Colonic mucosa (tissue), 4 donors: ENCODE data around the gene CRACR2B. TPM values are rescaled to one million over a fixed set of nuclear protein-coding genes. Genes with fewer than 3 reads are reported as not detected.

Experiments
- DNase-seq: peaks from one replicate; pipeline ENCODE4 v3.0.0-alpha.2; 2020
- H3K27ac ChIP-seq: fragments of 200-600 bp; one replicate; pipeline ENCODE4 v1.8.0; 2021
- H3K27me3 ChIP-seq: fragments of 200-600 bp; one replicate; pipeline ENCODE4 v1.8.0; 2021
- H3K36me3 ChIP-seq: fragments of 200-600 bp; one replicate; pipeline ENCODE4 v1.8.0; 2021
- H3K4me1 ChIP-seq: fragments of 200-600 bp; one replicate; pipeline ENCODE4 v1.8.0; 2021; ENCODE audit warnings: mild to moderate bottlenecking
- H3K4me3 ChIP-seq: fragments of 200-600 bp; one replicate; pipeline ENCODE4 v1.8.0; 2021
- H3K9ac ChIP-seq, 2 donors: one replicate each; pipeline ENCODE4 v1.7.0; 2013; ENCODE audit warnings: control low read depth in 2 of 2, low read depth in 2 of 2, low read length in 2 of 2
- H3K9me3 ChIP-seq: fragments of 200-600 bp; one replicate; pipeline ENCODE4 v1.8.0; 2021
- intact Hi-C: fragments of 100-400 bp; cut with DNase I; formaldehyde crosslinking; loops from one replicate; pipeline ENCODE4 v1.14.1; 2022
- total RNA-seq, 2 donors: library from RNA; stranded (reverse); fragmentation: NEBNext Ultra II Directional in 1 of 2; extraction: Animal tissue kit (Norgen Biotek cat#: 25700) in 1 of 2; gene quantifications; one replicate each; pipeline ENCODE4 v1.2.1, GENCODE V29; 2021
- TF ChIP-seq, protein P1 (sequence below): fragments of 200-600 bp; IDR thresholded peaks from one replicate; pipeline ENCODE4 v1.8.0; 2022; ENCODE audit warnings: antibody characterized with exemption, mild to moderate bottlenecking
- donor health status: healthy.
- donor health status: DM: no; HTN: no; CAD: no.
- donor health status: DM: no; HTN: no; CAD: no.

CRACR2B gene
- total RNA-seq, 2 donors from 2014 or later: 97.3 to 108 TPM

DNA sequence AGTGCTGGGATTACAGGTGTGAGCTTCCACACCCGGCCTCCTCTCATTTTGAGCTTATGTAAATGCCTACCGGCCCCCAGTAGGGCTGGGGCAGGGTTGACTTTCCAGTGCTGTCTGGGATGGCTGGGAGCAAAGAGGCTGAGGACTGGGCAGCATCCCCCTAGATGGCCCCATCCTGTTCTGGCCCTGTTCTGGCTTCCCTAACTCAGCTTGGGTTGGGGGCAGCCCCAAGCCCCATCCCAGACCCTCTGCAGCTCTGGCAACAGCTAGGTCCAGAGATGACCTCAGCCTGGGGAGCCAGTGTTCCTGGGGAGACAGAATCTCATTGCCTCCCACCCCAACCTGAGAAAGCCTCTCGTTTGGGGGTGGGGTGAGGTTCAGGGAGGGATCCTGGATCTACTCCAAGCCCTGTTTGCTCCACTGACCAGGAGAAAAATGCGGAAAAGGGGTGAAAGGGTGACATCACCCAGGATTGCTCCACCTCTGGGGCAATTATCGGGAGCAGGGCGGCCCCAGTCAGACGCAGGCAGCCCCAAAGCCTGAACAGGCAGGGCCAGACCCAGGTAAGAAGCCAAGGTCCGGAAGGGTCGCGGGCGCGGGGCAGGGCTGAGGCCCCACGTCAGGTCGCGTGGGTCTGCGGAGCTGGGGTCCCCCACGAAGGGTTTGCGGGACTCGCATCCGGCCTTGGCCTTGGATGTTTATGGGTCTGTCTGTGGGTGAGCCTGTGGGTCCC is 9.2 kb upstream of the CRACR2B start, which contains the start of gene PNPLA2:
Gene PNPLA2 (plus strand): TSS at position 519 of the 733 bp plus-strand sequence. CDS start 805 bp downstream, outside the sequence.
- Histone ChIP-seq H3K27me3 (no peaks in the 10 kb centered on the region), H3K27ac (peak within 1 kb of the TSS; percentile 98), H3K36me3 (peaks cover 1% of the 10 kb centered on the region), H3K4me3 (peak within 1 kb of the TSS; percentile 70), H3K9ac (peak within 1 kb of the TSS; percentile 83 to 93), H3K4me1 (peaks cover 25% of the 10 kb centered on the region), H3K9me3 (no peaks in the 10 kb centered on the region)
- TF ChIP-seq, protein P1, sequence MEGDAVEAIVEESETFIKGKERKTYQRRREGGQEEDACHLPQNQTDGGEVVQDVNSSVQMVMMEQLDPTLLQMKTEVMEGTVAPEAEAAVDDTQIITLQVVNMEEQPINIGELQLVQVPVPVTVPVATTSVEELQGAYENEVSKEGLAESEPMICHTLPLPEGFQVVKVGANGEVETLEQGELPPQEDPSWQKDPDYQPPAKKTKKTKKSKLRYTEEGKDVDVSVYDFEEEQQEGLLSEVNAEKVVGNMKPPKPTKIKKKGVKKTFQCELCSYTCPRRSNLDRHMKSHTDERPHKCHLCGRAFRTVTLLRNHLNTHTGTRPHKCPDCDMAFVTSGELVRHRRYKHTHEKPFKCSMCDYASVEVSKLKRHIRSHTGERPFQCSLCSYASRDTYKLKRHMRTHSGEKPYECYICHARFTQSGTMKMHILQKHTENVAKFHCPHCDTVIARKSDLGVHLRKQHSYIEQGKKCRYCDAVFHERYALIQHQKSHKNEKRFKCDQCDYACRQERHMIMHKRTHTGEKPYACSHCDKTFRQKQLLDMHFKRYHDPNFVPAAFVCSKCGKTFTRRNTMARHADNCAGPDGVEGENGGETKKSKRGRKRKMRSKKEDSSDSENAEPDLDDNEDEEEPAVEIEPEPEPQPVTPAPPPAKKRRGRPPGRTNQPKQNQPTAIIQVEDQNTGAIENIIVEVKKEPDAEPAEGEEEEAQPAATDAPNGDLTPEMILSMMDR: no peak
- DNase-seq: peak; percentile 73
- intact Hi-C loops: no loop called here

DNA sequence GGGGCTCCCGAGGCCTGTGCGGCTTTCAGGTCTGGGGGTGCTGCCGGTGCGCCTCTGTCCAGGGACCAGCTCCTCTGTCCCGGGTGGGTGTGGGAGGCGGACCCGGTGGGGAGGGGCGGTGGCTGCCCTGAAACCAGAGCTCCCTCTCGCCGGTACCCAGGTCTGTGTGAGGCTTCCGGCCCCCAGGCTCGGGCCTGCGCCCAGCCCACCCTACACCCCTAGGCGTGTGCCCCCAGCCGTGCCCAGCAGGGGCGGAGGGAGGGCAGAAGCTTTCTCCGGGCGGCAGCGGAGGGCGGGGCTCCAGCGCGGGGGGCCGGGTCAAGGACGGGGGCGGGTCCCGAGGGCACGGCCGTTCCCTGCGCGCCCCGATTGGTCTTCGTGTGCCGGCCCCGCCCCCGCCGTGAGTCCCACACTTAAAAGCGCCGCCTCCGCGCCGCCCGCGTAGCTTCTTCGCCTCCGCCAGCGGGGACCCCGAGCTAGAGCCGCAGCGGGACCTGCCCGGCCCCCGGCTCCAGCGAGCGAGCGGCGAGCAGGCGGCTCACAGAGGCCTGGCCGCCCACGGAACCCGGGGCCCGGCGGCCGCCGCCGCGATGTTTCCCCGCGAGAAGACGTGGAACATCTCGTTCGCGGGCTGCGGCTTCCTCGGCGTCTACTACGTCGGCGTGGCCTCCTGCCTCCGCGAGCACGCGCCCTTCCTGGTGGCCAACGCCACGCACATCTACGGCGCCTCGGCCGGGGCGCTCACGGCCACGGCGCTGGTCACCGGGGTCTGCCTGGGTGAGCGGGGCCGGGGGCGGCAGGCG is 8.4 kb upstream of the CRACR2B start:
- peak overlapping the region; percentile 83 to 93 for H3K9ac ChIP-seq
- peaks cover 30% of the 10 kb centered on the region for H3K4me1 ChIP-seq
- no peaks in the 10 kb centered on the region for H3K9me3 ChIP-seq
- peak overlapping the region; percentile 98 for H3K27ac ChIP-seq
- peaks cover 2% of the 10 kb centered on the region for H3K36me3 ChIP-seq
- DNase-seq: peak; percentile 94
- peak overlapping the region; percentile 70 for H3K4me3 ChIP-seq
- no peaks in the 10 kb centered on the region for H3K27me3 ChIP-seq
- TF ChIP-seq, protein P1: no peak
- intact Hi-C loops: no loop called here

DNA sequence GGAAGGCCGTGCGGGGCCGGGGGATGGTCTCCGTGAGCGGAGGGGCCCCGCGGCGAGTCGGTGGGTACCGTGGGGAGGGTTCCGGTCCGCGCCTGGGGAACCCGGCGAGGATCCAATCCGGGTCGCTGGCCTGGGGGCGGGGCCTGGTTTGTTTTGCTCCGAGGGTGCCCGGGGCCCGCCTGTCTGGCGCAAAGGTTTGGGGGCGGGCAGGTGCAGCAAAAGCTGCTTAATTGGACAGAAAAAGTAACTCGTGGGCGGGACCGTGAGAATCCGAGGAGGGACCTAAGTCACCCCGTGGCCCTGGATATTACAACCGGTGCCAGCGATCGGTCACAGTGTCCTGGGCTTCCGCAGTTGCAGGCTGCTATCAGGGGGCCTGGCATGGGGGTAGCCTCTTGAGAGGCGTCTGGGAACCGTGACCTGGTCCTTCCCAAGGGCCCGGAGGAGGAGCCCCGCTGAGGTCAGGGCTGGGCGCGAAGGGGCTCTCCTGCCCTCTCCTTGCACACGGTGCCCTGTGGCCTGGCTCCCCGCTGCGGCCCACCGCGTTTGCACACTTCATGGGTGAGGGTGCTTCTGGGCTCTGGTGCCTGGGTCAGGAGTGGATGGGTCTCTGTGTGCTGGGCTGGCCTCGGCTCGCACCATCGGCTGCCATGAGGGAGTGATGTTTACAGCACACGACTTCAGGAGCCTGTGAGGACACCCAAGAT is 7.6 kb upstream of the CRACR2B start:
- intact Hi-C loops: no loop called here
- H3K4me1 ChIP-seq: peaks cover 38% of the 10 kb centered on the region
- TF ChIP-seq, protein P1: no peak

DNA sequence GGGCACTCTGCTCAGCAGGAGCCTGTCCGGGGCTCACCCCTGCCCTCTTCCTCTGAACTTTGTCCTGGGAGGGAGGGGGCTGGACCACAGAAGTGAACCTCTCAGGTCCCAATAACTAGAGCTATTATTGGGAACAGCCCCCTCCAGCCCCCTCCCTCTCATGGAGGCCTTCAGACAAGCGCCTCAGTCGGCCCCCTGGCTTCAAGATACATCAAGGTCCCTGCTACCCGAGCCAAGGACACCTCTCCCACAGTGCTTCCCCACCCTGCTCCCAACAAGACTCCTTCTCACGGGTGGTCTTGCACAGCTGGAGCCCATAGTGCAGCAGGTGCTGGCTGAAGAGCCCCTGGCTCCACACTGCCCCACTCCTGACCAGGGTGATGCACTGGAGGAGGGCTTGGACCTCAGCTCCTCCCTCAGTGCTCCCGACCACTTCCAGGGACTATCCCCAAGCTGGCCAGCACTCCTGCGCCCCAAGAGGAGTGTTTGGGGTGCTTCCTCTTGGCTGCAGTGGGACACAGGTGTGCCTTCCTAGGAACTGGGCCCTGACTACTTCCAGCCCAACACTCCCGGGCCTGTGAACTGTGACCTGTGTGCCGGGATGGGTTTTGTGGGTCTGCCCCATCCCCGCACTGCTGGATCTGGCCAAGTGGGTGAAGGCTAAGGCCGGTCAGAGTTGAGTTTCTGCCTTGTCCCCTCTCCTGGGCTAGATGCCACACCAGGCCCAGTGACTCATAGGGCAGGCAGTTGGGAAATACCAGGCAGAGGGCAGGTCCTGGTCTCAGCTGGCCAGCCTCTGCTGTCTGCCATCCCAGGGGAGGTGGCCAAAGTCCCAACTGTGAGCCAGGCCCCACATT is 6.8 kb upstream of the CRACR2B start:
- H3K4me1 ChIP-seq: peaks cover 42% of the 10 kb centered on the region
- H3K9ac ChIP-seq: peak overlapping the region; percentile 83 to 93
- peak overlapping the region; percentile 70 for H3K4me3 ChIP-seq
- intact Hi-C loops: no loop called here
- TF ChIP-seq, protein P1: no peak
- peak; percentile 80 for DNase-seq
- H3K27me3 ChIP-seq: no peaks in the 10 kb centered on the region
- H3K27ac ChIP-seq: peak overlapping the region; percentile 98
- no peaks in the 10 kb centered on the region for H3K9me3 ChIP-seq
- peaks cover 7% of the 10 kb centered on the region for H3K36me3 ChIP-seq

More for the DNA sequence above, 7.6 kb upstream of the CRACR2B start:
- peak overlapping the region; percentile 70 for H3K4me3 ChIP-seq
- no peaks in the 10 kb centered on the region for H3K9me3 ChIP-seq
- DNase-seq: peak; percentile 96
- H3K27me3 ChIP-seq: no peaks in the 10 kb centered on the region
- H3K36me3 ChIP-seq: peaks cover 7% of the 10 kb centered on the region
- peak overlapping the region; percentile 83 to 93 for H3K9ac ChIP-seq
- H3K27ac ChIP-seq: peak overlapping the region; percentile 98
